Measurements from ENCODE around the gene TICRR.
A peak's percentile ranks its signal among the peaks of the same experiment; 100 is the strongest.

The TICRR gene

DNA sequence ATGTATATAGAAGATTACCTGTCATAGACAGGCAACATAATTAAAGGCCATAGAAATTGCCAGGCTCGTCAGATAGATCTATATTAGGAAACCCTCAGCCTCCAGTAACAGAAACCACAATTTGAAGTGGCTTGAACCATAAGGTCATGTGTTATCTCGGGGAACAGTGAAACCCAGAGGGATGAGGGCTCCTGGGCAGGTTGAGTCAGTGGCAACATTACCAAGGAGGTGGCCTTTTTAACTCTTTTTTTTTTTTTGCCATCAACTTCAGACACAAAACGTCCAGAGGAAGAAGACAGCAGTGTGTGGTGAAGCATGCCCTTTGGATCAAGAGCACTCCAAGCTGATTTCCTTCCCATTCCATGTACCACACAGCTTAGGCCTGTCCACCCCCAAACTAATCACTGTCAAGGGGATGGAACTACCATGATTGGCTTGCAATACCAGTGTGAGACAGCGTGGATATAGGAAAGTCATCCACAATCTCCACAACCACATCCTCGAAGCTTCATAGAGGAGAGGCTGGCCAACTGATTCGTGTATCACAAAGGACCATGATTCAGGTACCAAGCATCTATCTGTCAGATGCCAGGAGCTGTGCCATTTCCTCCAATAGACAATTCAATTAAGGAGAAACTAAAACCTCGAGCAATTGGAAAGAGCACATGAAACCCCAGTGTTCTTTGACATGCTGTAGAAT is 81.0 kb downstream of the TICRR start:
- no peak for DNase-seq

DNA sequence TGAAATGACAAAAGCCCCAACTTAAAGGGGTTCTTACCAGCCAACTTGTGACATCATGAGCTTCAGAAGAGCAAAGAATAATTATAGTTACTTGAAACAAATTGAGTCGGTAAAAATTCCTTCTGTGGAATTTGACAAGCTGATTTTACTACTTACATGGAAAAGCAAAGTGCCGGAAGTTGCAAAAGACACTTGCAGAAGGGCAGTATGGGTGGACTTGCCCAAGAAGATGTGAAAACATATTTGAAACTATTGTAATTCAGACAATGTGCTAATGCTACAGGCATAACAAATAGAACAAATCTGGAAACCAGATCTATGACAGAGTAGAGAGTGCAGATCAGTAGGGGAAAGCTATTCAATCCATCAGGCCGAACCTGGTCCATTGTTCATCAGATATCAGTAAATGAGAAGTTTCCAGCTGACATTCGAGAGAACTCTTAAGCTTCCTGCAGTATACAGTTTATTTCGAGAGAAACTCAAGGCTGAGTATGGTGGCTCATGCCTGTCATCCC is 82.5 kb downstream of the TICRR start:
- DNase-seq = no peak

DNA sequence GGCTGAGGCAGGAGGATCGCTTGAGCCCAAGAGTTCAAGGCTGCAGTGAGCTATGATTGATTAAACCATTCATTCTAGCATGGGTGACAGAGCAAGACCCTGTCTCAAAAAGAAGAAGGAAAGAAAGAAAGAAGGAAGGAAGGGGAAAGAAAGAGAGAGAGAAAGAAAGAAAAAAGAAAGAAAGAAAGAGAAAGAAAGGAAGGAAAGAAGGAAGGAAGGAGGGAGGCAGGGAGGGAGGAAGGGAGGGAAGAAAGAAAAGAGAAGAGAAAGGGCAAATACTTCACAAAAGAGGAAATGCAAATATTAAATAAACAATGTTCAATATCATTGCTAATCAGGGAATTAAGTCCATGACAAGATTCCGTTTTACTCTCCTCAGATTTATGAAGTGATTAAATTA is 84.0 kb downstream of the TICRR start:
- no peak for DNase-seq

DNA sequence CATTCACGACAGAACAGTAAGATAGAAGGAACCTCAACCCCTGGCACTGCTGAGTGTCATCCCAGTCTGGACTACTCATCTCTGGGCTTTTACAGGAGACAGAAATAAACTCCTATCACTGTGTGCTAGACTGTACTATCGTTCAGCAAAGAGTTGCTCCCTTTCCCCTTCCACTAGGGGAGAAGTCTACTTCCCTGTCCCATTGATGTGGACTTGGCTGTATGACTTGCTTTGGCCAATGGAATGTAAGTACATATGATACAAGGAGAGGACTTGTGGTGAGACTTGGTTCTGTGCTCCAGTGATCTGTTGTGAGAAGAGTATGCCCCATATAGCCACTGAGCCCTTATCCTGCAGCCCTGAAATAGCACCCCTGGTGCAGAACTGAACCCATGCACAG is 85.3 kb downstream of the TICRR start:
- DNase-seq = no peak

DNA sequence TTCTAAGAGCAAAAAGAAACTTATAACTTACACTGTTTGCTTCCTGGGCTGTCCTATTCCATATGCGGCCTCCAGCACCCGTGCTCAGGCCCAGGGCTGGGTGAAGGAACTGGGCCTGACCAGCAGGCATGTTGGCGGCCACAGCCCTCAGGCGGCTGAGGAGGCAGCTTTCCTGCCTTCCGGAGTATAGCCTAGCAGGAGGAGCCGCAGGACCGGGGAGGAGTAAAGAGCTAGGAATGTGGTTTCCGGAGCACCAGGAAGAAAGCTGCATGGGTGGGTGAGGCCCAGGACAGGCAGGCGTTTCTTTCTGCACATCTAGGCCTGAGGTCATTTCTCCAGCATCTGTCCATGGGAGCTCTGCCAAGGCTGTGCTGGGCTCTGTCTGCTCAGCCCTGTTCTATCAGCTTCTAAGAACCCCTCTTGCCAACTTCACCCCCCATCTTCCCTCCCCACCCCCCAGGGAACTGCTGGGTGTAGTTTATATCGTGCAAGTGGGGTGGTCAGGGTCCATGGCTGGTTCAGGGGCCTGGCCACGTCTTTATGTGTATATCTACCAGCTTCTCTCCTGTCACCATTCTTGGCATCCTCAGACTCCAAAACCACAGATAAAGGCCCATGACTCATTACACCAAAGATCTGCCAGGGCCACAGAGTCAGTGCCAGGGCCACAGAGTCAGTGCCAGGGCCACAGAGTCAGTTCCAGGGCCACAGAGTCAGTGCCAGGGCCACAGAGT is 87.8 kb downstream of the TICRR start:
- peak; percentile 83 for DNase-seq

DNA sequence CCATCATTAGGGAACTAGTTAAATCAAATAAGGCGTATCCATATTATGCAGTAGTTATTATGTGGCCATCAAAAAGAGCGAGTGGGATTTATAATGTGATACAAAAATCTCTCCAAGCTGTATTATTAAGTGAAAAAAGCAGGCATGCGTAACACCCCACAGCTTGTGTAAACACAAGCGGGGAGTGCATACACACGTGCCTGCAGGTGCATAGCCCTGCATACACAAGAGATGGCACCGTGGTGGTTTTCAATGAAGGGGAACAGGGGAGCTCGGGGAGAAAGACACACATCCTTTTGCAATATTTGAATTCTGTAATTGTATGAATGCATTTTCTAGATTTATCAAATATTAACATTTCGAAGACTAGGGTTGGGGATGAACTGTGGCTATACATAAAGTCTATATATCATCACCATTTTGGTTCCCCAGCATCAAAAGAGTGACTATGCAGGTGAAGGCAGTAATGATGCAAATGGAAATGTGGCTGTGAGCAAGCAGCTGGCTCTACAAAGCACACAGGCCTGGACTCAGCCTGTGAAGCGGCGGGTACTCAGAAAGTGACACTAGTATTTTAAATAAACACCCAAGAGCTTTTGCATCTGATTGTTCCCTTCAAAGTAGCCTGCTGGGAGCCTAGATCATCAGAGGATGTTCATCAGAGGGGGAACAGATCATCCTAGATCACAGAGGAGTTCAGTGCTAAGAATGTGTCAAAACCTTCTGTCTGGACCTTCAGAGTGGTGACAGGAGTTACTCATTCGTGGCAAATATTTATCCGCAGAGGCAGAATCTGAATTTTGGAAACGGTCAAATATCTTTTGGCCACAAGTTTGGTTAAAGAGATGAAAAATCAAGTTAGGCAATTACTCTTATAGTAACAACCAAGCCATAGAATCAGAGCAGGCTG is 89.4 kb downstream of the TICRR start:
- DNase-seq = no peak

DNA sequence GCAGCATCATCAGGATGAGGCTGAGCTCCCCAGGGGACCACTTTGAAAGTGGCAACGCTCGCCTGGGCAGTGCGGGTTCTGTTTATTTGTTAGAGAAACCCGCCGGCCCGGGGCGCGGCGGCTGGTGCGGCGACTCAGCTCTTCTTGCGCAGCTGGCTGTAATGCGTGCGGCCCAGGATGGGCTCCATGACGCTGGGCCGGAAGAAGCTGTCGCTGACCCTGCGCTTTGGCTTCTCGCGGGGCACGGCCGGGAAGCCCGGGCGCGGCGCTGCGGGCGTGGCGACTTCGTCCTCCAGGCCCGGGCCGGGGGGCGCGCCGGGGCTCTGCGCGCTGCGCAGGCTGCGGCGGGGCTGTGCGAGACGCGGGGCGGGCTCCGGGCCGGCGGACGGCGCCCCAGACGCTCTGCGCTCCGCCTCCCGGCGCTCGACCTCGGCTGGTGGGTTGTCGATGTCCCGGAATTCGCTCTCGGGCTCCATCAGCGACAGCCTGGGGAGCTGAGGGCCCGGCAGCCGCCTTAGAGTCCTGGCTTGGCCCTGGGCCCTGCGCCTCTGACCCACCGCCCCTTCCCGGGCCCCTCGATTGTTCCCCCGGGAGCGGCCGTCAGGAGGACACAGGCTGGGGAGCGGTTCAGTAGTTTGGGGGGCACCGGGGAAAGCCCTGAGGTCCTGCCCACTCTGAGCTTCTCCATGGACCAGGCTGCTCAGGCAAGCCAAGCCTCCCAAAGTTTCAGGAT is 90.3 kb downstream of the TICRR start:
- no peak for DNase-seq

DNA sequence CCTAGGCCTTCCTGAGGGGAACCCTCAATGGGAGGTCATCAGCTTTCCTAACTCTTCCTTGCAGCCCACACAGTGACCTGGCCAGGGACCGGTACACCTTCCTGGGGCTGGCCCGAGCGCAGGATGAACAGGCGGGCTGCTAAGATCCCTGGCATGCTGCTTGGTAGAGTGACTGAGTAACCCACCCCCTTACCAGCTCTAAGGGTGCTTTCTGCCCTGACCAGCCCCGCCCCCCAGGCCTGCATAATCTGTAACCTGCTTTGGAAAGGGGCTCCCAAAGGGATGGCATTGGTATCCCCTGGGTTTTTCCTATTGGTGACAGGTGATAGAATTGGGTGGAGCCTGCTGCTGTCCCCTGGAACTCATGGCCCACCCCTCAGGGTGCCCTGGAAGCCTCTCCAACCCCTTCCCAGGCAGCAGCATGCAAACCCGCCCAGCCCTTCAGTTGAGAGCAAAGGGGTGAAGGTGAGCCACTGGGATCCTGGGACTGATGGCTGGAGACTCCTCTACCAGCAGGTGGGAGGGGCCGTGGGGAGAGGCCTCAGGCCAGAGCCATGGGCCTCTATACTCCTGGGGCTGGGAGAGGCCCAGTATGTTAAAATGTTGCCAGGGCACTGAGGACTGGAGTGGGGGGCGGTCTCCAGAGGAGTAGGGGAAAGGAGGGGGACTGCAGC is 91.1 kb downstream of the TICRR start:
- DNase-seq = no peak

DNA sequence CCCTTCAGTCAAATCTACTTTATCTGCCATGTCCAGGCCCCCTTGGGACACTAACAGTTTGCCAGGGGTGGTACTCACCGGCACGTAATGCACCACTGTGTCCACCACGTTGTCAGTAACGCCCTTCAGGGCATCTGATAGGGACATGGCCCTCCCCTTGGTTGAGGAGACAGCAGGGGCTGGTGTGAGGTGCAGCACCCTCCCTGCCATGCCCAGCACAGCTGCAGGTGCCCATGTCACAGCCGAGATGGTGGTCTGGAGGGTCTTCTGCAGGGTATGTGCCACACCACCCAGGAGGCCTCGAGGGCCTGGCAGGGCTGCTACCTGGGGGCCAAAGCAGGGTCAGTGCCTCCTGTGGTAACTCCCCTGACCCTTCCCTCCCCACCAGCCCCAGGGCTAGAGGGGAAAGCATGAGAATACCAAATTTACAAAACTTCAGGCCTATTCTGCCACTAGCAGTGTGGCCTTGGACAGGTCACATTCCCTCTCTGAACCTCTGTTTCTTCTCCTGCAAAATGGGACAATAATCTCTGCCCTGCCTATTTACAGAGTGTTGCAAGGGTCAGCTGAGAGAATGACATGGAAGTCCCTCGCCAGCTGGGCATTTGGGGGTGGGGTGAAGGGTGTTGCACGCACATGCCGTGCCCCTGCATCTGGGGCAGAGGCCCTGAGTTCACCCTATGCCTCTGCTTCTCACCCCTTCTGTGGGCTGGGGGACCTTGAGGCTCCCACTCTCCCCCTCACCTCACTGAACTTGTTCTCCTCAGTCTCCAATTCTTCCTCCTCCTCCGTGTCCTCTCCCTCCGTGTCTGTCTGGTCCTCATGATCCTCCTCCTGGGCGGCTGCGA is 91.8 kb downstream of the TICRR start:
- DNase-seq = no peak

DNA sequence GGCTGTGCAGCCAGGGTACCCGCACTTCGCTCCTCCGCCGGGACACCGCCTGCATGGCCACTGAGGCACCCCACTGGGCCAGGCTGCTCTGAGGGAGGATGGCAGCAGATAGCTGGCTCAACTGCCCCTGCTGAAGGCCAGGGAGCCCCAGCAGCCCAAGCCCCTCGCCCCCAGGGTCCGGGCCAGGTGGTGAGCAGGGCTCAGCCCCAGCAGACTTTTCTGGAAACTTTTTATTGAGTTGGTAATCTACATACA is 92.4 kb downstream of the TICRR start:
- DNase-seq = no peak

DNA sequence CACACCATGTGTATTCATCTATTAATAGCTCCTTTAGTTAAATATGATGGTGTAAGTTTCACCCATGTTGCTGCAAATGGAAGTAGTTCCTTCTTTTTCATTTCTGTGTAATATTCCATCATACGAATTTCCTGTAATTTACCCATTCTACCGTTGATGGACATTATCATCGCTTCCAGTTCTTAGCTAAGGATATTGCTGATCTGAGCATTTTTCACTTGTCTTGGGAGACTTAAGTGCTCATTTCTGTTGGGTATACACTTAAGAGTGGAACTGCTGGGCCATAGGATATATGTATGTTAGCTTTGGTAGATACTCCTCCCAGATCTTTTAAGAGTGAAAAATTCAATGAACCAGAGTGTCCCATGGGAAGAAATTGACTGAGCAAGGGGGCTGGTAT is 92.9 kb downstream of the TICRR start:
- DNase-seq = no peak

DNA sequence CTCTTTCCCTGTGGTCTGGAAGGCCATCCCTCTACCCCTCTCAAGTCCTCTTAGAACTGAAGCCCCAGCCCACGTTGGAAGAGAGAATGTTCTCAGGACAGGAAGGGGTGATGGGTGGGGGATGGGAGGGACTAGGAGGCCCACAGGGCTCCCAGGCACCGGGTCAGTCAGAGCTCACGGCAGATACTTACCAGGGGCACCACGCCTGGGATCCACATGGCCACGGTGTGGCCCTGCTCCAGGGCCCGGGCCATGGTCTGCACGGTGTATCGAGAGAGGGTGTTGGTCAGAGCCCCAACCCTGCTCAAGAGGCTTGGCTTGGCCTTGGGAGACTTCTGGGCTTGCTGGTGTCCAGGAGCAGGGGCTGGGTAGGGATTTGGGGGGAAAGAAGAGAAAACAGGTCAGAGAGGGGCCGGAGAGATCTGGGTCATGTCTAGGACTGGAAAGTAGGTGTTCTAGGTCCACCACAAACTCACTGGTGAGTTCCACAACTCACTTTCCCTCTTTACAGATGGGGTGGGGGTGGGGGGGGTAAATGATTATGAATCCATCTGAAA is 94.1 kb downstream of the TICRR start:
- DNase-seq = no peak

DNA sequence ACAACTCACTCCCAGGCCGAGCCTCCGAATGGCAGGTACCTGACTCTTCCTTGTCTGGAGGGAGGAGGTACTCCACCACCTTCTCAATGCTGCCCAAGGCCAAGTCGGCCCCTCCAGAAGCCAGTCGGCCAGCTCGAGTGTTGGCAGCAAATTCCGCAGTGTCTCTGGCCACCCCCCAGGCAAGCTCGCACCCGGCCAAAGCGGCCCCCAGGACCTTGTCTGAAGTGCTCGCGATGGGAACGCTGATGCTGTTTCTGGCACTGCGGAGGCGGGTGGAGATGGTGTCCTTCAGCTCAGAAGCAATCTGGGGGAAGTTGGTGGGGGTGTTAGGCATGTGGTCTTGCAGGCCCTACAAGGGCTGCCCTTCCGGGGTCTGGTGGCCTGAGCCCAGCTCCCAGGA is 94.7 kb downstream of the TICRR start:
- no peak for DNase-seq

DNA sequence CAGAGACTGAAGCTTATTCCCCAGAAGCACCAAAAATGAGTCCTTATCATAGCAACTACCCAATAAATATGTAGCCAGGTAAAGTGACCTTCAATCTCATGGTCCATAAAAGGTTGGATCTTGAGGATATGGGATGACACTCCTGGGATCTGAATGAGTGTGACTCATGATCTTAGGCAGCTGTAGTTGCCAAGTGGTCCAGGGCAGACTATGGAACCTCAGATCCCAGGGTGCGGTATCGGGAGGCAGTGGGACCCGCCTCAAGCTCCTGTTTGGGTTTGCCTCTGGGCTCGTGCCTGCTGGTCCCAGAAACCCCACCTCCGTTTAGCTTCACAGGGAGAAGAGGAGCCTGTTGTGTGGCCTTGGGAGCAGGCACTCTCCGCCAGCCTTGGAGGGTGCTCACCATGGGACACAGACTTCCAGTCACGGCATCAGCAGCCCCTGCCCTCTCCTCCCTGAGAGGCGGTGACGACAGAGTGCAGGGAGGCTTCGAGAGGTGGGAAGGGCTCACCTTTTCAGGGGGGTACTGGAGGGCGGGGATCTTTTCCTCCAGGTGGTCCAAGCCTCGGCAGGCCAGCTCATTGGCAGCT is 95.8 kb downstream of the TICRR start:
- DNase-seq = no peak

DNA sequence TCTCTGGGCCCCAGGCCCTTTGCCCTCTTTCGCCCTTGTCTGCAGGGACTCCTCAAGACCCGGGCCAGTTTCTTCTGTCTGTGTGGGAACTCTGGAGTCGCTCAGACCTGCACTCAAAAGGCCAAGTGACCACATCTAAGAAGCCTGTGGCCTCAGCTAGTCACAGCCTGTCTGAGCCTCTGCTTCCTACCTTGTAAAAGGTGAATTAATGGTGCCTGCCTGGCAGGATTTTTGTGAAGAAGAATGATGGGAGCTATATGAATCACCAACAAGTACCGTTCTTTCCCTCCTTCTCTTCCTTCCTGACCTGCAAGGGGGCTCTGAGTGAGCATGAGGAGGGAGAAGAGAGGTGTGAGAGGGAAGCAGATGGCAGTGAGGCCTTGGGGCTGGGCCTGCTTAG is 96.4 kb downstream of the TICRR start:
- DNase-seq = no peak

DNA sequence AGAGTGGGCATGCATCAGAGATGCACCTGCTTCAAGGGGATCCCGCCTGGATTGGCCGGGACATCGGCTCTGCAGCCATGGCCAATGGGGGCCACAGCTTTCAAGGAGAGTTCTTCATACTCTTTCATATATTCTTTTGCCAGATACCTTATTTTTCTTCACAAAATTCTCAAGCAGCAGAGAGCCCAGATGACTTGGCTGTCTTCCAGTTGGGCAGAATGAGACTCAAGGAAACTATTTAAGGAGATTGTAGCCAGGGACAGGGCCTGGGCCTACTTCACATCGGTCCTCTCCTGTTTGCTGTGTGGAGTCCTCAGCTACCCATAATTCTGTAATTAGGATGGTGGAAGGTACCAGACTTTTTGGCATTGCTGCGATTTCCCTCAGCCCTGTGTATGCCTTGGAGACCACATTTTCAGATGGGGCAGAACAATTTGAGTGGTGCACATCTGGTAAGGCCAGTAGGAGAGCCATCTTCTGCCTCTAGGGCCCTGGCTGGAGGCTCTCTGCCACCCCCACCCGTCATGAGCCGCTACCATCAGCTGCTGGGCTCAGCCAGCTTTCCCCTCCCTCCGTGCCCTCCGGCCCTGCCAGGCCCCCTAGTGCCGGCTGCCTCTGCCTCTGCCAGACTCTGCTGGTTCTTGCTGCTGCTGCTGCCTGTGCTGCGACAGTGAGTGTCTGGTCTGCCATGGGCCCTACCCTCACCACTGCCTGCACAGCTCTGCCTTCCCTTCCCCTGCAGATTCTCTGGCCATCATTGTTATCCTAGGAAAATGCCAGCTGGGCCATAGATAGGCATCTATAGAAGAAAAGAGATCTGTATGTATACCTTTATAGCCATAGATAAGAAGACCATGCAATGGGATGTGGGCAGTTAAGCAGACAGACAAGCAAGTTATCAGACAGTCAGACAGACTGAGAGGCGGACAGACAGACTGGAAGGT is 97.2 kb downstream of the TICRR start:
- DNase-seq = peak; percentile 4

DNA sequence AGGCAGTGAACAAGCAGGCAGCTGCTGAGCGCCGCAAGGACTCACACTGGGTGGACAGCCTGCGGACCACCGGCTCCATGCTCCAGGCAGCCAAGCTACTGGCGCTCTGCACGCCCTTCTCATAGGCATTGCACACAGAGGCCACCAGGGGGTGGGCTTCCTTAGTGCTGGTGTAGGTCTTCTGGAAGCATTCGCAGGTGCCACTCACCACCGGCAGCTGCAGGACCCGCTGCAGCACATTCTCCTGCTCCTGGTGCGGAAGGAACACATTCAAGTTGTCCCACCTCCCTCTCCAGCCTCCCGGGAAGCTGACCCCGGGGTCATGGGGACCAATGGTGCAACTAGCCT is 97.9 kb downstream of the TICRR start:
- DNase-seq = no peak

DNA sequence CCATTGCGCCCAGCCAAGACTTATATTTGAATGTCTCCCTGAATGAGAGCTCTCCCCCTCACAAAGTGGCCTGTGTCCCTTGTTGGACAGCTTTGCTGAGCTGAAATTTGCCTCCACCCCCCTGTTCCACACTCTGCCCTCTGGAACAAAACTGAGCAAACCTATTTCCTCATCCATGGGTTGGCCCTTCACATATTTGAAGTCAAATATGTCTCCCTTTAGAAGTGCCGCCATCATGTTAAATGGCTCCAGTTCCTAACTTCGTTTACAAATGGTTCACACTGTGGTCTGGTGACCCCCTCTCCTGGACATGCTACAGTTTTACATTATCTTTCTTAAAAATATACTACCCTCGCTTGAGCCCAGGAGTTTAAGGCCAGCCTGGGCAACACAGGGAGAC is 99.3 kb downstream of the TICRR start:
- no peak for DNase-seq

DNA sequence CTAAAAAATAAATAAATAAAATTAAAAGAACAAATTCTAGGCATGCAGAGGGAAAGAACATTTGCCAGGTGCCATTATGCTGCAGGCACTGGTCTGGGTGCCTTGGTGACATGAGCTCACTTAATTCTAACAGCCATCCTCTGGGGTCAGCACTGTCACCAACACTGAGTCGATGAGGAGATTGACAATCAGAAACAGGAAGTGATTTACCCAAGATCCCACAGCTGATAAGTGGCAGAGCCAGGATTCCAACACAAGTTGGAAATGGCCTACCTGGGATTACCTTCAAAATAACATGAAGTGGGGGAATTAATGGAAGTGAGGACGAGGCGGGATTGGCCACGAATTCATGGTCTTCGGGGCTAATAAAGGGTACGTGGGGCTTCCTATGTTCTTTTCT is 100.3 kb downstream of the TICRR start:
- DNase-seq = no peak

DNA sequence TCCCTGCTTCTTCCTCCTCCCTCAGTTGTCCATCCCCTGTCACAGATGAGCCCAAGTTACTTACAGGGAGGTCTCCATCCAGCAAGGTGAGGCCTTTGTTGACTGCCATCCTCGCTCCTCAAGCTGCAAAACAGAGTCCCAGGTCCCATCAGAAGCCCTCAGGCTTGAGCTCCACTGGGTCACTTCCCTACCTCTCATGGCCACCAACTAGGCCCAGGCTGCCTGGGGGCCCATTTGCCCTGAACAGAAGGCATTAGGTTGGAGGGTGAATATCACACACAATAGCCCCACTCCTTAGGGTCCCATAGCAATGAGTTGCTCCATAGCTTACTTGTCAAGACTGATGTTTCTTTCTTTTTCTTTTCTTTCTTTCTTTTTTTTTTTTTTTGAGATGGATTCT is 102.1 kb downstream of the TICRR start:
- DNase-seq = no peak
